CD14-positive monocyte (primary cell): ENCODE results near the gene GNG8. TPM values are rescaled to one million over a fixed set of nuclear protein-coding genes. Genes with fewer than 3 reads are reported as not detected.

Source experiments
- DNase-seq, 3 donors: peaks; one replicate each; pipeline ENCODE4 v3.0.0-alpha.2; 2011 to 2022
- H2AFZ ChIP-seq: 2 replicates; pipeline ENCODE4 v1.6.0; 2012; ENCODE audit warnings: mild to moderate bottlenecking, low read depth, low read length, inconsistent platforms; ENCODE audit not compliant: insufficient read depth, poor library complexity, severe bottlenecking
- H3K27ac ChIP-seq, 2 donors: 1 replicate in 1 of 2; 2 replicates in 1 of 2; pipeline ENCODE4 v1.5.1; 2012 to 2013; ENCODE audit warnings: low read length in 2 of 2, control low read depth in 1 of 2, inconsistent platforms in 1 of 2, low read depth in 1 of 2, mild to moderate bottlenecking in 1 of 2
- H3K27me3 ChIP-seq, 2 donors: one replicate each; pipeline versions ENCODE4 v1.6.0 to v1.6.1; 2011 to 2013; ENCODE audit warnings: low read length in 2 of 2; ENCODE audit not compliant: control insufficient read depth in 2 of 2, insufficient read depth in 2 of 2
- H3K36me3 ChIP-seq, 2 donors: replicated peaks in 1 of 2; 1 replicate in 1 of 2; 2 replicates in 1 of 2; pipeline versions ENCODE4 v1.5.1 to v1.6.1; 2012 to 2013; ENCODE audit warnings: low read length in 2 of 2, control low read depth in 1 of 2, inconsistent platforms in 1 of 2, mild to moderate bottlenecking in 1 of 2; ENCODE audit not compliant: insufficient read depth in 2 of 2, control insufficient read depth in 1 of 2
- H3K4me1 ChIP-seq, 2 donors: 1 replicate in 1 of 2; 2 replicates in 1 of 2; pipeline versions ENCODE4 v1.5.1 to v1.6.1; 2012 to 2013; ENCODE audit warnings: low read length in 2 of 2, control low read depth in 1 of 2, inconsistent platforms in 1 of 2, mild to moderate bottlenecking in 1 of 2, moderate library complexity in 1 of 2; ENCODE audit not compliant: insufficient read depth in 2 of 2, control insufficient read depth in 1 of 2
- H3K4me2 ChIP-seq: replicated peaks from 2 replicates; pipeline ENCODE3; 2012; ENCODE audit warnings: low read length, moderate library complexity, mild to moderate bottlenecking; ENCODE audit not compliant: poor library complexity, severe bottlenecking; ENCODE audit errors: extremely low read depth
- H3K4me3 ChIP-seq, 3 experiments: fragments of 200-600 bp in 1 of 3; sonication (generic) in 1 of 3; replicated peaks in 1 of 3; 1 replicate in 2 of 3; 2 replicates in 1 of 3; pipeline ENCODE4 v1.5.1; 2011 to 2013; ENCODE audit warnings: low read length in 3 of 3, mild to moderate bottlenecking in 3 of 3, control low read depth in 2 of 3, low read depth in 2 of 3, inconsistent platforms in 1 of 3, moderate library complexity in 1 of 3
- H3K79me2 ChIP-seq: 2 replicates; pipeline ENCODE4 v1.6.0; 2012; ENCODE audit warnings: mild to moderate bottlenecking, control low read depth, inconsistent platforms, low read length, moderate library complexity; ENCODE audit not compliant: insufficient read depth
- H3K9ac ChIP-seq: 2 replicates; pipeline ENCODE4 v1.6.0; 2017; ENCODE audit warnings: low read length, mild to moderate bottlenecking; ENCODE audit not compliant: insufficient read depth, poor library complexity, severe bottlenecking
- H3K9me3 ChIP-seq, 2 donors: replicated peaks in 1 of 2; 1 replicate in 1 of 2; 2 replicates in 1 of 2; pipeline versions ENCODE4 v1.5.1 to v1.6.1; 2012 to 2013; ENCODE audit warnings: low read length in 2 of 2, control low read depth in 1 of 2; ENCODE audit not compliant: control insufficient read depth in 1 of 2, insufficient read depth in 1 of 2
- H4K20me1 ChIP-seq: 2 replicates; pipeline ENCODE4 v1.6.0; 2012; ENCODE audit warnings: mild to moderate bottlenecking, low read length, control low read depth, moderate library complexity; ENCODE audit not compliant: insufficient read depth
- H3K27ac Mint-ChIP-seq, 7 donors: one replicate each; pipeline ENCODE4 v1.8.0; 2020; ENCODE audit warnings: mild to moderate bottlenecking in 7 of 7, mixed read lengths in 7 of 7, moderate library complexity in 6 of 7, inconsistent platforms in 2 of 7
- H3K27me3 Mint-ChIP-seq, 3 donors: one replicate each; pipeline ENCODE4 v1.8.0; 2021 to 2022; ENCODE audit warnings: low read depth in 3 of 3, mild to moderate bottlenecking in 3 of 3, mixed read lengths in 3 of 3, moderate library complexity in 3 of 3, inconsistent platforms in 1 of 3
- H3K36me3 Mint-ChIP-seq, 2 donors: one replicate each; pipeline ENCODE4 v1.8.0; 2020; ENCODE audit warnings: mixed read lengths in 2 of 2, inconsistent platforms in 1 of 2, mild to moderate bottlenecking in 1 of 2
- H3K4me1 Mint-ChIP-seq: one replicate; pipeline ENCODE4 v1.8.0; 2020; ENCODE audit warnings: mild to moderate bottlenecking, mixed read lengths
- H3K4me3 Mint-ChIP-seq, 2 donors: one replicate each; pipeline ENCODE4 v1.8.0; 2020; ENCODE audit warnings: mild to moderate bottlenecking in 2 of 2, mixed read lengths in 2 of 2, moderate library complexity in 1 of 2
- H3K9me3 Mint-ChIP-seq, 7 donors: one replicate each; pipeline ENCODE4 v1.8.0; 2020 to 2022; ENCODE audit warnings: mixed read lengths in 7 of 7, mild to moderate bottlenecking in 6 of 7, moderate library complexity in 6 of 7, inconsistent platforms in 2 of 7
- CTCF ChIP-seq: fragments of 200-600 bp; IDR thresholded peaks from one replicate; pipeline ENCODE4 v1.8.0; 2022; ENCODE audit warnings: antibody characterized with exemption, mild to moderate bottlenecking
- WGBS: methylation state at CpG from one replicate; pipeline ENCODE4 v1.1.5; 2013; ENCODE audit warnings: missing lambda C conversion rate; ENCODE audit not compliant: insufficient coverage; 5-methylcytosine and 5-hydroxymethylcytosine counted together
- intact Hi-C, 2 donors: fragments of 100-400 bp; cut with micrococcal nuclease; formaldehyde crosslinking; loops; one replicate each; pipeline versions ENCODE4 v1.15.0 to v1.15.1; 2023
- polyA plus RNA-seq, 3 donors: library from polyadenylated mRNA; depleted of rRNA in 1 of 3; unstranded in 2 of 3; stranded (reverse) in 1 of 3; fragments of 300-500 nt in 2 of 3; fragments of >200 nt in 1 of 3; fragmentation: Illumina TruSeq in 2 of 3; gene quantifications; 1 replicate in 2 of 3; 2 replicates in 1 of 3; pipeline ENCODE4 v1.2.3, GENCODE V29; 2012 to 2021

The GNG8 gene
- polyA plus RNA-seq, 3 donors: not detected

- Histone ChIP-seq H2AFZ (no peak overlapping the region), H3K9me3 (no peaks in the 10 kb centered on the region), H3K4me1 (peaks cover 29 to 38% of the 10 kb centered on the region in 2 donors), H3K4me3 (no peak overlapping the region), H3K36me3 (no peaks in the 10 kb centered on the region), H3K27ac (no peak overlapping the region), H3K4me2 (peak overlapping the region; percentile 69), H3K79me2 (no peaks in the 10 kb centered on the region), H3K27me3 (peaks cover 13 to 52% of the 10 kb centered on the region in 2 donors), H3K9ac (no peak overlapping the region), H4K20me1 (no peaks in the 10 kb centered on the region)
- DNase-seq: no peak
- Mint-ChIP-seq H3K9me3 (peaks cover 0 to 3% (median 0%) of the 10 kb centered on the region in 7 donors), H3K27ac (peak overlapping the region in 5 of 7 donors; percentile 50 to 89 (median 74)), H3K4me3 (peak overlapping the region in 1 of 2 donors; percentile 75), H3K36me3 (peaks cover 0 to 3% of the 10 kb centered on the region in 2 donors), H3K4me1 (peaks cover 37% of the 10 kb centered on the region), H3K27me3 (peaks cover 37 to 43% (median 40%) of the 10 kb centered on the region in 3 donors)
- TF ChIP-seq CTCF: no peak
- 95% methylated on average over 2 of the region's 3 CpGs for WGBS
- intact Hi-C loops: no loop called here
Measured at GRCh38 chr19:46633130-46633529, 2.9 kb downstream of the GNG8 start.

- Histone ChIP-seq H2AFZ (no peak overlapping the region), H3K27me3 (peaks cover 6 to 36% of the 10 kb centered on the region in 2 donors), H3K4me2 (no peak overlapping the region), H3K27ac (no peak overlapping the region), H3K4me1 (peaks cover 33 to 40% of the 10 kb centered on the region in 2 donors), H3K36me3 (no peaks in the 10 kb centered on the region), H4K20me1 (no peaks in the 10 kb centered on the region), H3K9me3 (no peaks in the 10 kb centered on the region), H3K4me3 (no peak overlapping the region), H3K79me2 (no peaks in the 10 kb centered on the region), H3K9ac (no peak overlapping the region)
- DNase-seq: no peak
- Mint-ChIP-seq H3K9me3 (peaks cover 0 to 3% (median 0%) of the 10 kb centered on the region in 7 donors), H3K27ac (peak overlapping the region in 2 of 7 donors; percentile 28 to 47), H3K27me3 (peaks cover 40 to 43% (median 41%) of the 10 kb centered on the region in 3 donors), H3K36me3 (peaks cover 0 to 4% of the 10 kb centered on the region in 2 donors), H3K4me1 (peaks cover 46% of the 10 kb centered on the region), H3K4me3 (peak overlapping the region in 1 of 2 donors; percentile 62)
- intact Hi-C loops: no loop called here
- WGBS: 50% methylated on average over 3 of the region's 6 CpGs
- no peak for TF ChIP-seq CTCF
Measured at GRCh38 chr19:46631481-46631880, 4.5 kb downstream of the GNG8 start.
